Type B pancreatic cell (in vitro differentiated cells): ENCODE results near the gene KCNB1. TPM values are rescaled to one million over a fixed set of nuclear protein-coding genes. Genes with fewer than 3 reads are reported as not detected.

ENCODE experiments used
- DNase-seq: peaks from one replicate; pipeline ENCODE4 v3.0.0; 2021; ENCODE audit warnings: mixed read lengths; ENCODE audit not compliant: unreplicated experiment; ENCODE audit errors: extremely low spot score
- H3K27ac Mint-ChIP-seq: 2 replicates; pipeline ENCODE4 v1.8.0; 2021; ENCODE audit warnings: mild to moderate bottlenecking, mixed read lengths
- H3K27me3 Mint-ChIP-seq: 2 replicates; pipeline ENCODE4 v1.8.0; 2021; ENCODE audit warnings: mixed read lengths
- H3K36me3 Mint-ChIP-seq: 2 replicates; pipeline ENCODE4 v1.8.0; 2021; ENCODE audit warnings: mixed read lengths
- H3K4me1 Mint-ChIP-seq: one replicate; pipeline ENCODE4 v1.8.0; 2021; ENCODE audit warnings: mixed read lengths; ENCODE audit not compliant: unreplicated experiment
- H3K4me3 Mint-ChIP-seq: 2 replicates; pipeline ENCODE4 v1.8.0; 2021; ENCODE audit warnings: mild to moderate bottlenecking, mixed read lengths
- H3K9me3 Mint-ChIP-seq: 2 replicates; pipeline ENCODE4 v1.8.0; 2021; ENCODE audit warnings: mixed read lengths
- total RNA-seq: library from RNA; stranded (reverse); gene quantifications from 2 replicates; pipeline ENCODE4 v1.2.1, GENCODE V29; 2021; ENCODE audit warnings: low replicate concordance
- TF ChIP-seq, protein P1 (sequence below): fragments of 200-600 bp; sonication (generic); conservative IDR thresholded peaks from 2 replicates; pipeline ENCODE4 v1.5.0; 2021; ENCODE audit warnings: antibody characterized with exemption, mild to moderate bottlenecking

KCNB1 gene
- total RNA-seq, 1 donor from 2014 or later = 1.2 TPM

DNA sequence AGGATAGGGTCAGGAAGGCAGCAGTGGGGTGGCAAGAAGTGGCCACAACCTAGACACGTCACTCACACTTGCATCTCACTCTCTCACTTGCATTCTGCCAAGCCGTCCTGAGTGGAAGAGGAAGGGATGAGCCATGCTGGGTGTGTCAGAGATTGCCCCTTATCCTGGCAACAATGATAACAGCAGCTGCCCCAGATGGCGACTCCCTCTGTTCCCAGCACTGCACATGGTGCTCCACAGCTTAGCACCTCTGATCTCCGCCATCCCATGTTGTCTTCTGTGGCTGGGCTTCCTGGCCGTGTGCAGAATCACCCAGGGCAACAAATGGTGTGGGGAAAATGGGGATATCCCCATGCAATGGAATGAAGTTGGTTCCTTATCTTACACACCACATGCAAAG, 11.1 kb downstream of the KCNB1 start:
- H3K9me3 Mint-ChIP-seq = no peaks in the 10 kb centered on the region
- no peak overlapping the region for H3K4me3 Mint-ChIP-seq
- peaks cover 37% of the 10 kb centered on the region for H3K27me3 Mint-ChIP-seq
- no peaks in the 10 kb centered on the region for H3K4me1 Mint-ChIP-seq
- TF ChIP-seq, protein P1, sequence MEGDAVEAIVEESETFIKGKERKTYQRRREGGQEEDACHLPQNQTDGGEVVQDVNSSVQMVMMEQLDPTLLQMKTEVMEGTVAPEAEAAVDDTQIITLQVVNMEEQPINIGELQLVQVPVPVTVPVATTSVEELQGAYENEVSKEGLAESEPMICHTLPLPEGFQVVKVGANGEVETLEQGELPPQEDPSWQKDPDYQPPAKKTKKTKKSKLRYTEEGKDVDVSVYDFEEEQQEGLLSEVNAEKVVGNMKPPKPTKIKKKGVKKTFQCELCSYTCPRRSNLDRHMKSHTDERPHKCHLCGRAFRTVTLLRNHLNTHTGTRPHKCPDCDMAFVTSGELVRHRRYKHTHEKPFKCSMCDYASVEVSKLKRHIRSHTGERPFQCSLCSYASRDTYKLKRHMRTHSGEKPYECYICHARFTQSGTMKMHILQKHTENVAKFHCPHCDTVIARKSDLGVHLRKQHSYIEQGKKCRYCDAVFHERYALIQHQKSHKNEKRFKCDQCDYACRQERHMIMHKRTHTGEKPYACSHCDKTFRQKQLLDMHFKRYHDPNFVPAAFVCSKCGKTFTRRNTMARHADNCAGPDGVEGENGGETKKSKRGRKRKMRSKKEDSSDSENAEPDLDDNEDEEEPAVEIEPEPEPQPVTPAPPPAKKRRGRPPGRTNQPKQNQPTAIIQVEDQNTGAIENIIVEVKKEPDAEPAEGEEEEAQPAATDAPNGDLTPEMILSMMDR = no peak
- no peak overlapping the region for H3K27ac Mint-ChIP-seq
- no peak for DNase-seq
- no peaks in the 10 kb centered on the region for H3K36me3 Mint-ChIP-seq

DNA sequence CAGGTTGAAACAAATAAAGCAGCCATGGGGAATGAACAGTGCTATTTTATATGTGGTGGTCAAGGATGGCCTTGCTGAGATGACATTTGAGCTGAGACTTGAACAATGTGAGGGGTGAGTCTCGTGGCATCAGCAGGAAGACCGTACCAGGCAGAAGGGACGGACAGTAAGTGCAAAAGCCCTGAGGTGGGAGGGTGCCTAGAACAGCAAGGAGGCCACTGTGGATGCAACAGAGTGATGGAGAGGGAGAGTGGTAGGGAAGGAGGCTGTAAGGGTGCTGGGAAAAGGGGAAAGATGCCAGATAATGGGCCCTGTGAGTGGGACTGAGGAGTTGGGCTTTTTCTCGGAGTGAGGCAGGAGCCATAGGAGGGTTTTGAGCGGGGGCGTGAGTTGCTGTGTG, 11.5 kb downstream of the KCNB1 start:
- no peak overlapping the region for H3K4me3 Mint-ChIP-seq
- DNase-seq = no peak
- no peak overlapping the region for H3K27ac Mint-ChIP-seq
- no peaks in the 10 kb centered on the region for H3K4me1 Mint-ChIP-seq
- H3K9me3 Mint-ChIP-seq = no peaks in the 10 kb centered on the region
- H3K36me3 Mint-ChIP-seq = no peaks in the 10 kb centered on the region
- peaks cover 37% of the 10 kb centered on the region for H3K27me3 Mint-ChIP-seq
- TF ChIP-seq, protein P1 = no peak

DNA sequence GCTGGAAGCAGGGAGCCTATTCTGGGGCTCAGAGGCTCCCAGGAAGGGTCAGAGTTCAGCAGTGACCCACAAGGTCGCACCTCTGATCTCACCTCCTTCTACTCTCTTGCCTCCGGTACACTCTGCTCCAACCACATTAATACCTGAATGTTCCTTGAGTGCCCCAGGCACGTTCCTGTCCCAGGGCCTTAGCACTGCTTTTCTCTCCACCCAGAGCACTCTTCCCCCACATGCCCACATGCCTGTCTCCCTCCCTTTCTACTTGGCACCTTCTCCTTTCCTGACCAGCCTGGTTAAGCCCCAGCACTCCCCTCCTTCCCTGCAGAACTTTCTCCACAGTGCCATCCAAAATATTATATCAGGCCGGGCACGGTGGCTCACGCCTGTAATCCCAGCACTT, 13.4 kb downstream of the KCNB1 start:
- no peak overlapping the region for H3K27ac Mint-ChIP-seq
- H3K4me3 Mint-ChIP-seq = no peak overlapping the region
- TF ChIP-seq, protein P1 = no peak
- H3K27me3 Mint-ChIP-seq = peaks cover 32% of the 10 kb centered on the region
- no peaks in the 10 kb centered on the region for H3K36me3 Mint-ChIP-seq
- DNase-seq = no peak
- no peaks in the 10 kb centered on the region for H3K4me1 Mint-ChIP-seq
- H3K9me3 Mint-ChIP-seq = no peaks in the 10 kb centered on the region

DNA sequence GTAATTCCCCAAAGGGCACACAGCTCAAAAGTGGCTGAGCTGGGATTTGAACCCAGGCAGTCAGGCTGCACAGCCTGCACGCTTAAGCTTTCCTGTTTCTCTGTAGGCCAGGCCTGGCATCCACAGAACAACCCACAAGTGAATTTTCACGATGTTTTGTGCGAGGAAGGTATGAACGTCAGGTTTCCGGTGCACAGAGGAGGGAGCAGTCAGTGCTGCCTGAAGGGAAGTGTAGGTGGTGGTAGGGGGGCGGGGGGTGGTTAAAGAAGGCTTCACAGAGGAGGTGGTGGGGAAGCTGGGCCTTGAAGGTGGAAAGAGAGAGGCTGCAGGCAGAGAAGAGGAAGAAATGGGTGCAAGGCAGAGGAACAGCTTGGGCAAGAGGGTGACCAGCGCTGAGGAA, 14.1 kb downstream of the KCNB1 start:
- H3K27ac Mint-ChIP-seq = no peak overlapping the region
- no peak overlapping the region for H3K4me3 Mint-ChIP-seq
- H3K36me3 Mint-ChIP-seq = no peaks in the 10 kb centered on the region
- no peaks in the 10 kb centered on the region for H3K9me3 Mint-ChIP-seq
- no peaks in the 10 kb centered on the region for H3K4me1 Mint-ChIP-seq
- DNase-seq = no peak
- TF ChIP-seq, protein P1 = no peak
- H3K27me3 Mint-ChIP-seq = peaks cover 31% of the 10 kb centered on the region

DNA sequence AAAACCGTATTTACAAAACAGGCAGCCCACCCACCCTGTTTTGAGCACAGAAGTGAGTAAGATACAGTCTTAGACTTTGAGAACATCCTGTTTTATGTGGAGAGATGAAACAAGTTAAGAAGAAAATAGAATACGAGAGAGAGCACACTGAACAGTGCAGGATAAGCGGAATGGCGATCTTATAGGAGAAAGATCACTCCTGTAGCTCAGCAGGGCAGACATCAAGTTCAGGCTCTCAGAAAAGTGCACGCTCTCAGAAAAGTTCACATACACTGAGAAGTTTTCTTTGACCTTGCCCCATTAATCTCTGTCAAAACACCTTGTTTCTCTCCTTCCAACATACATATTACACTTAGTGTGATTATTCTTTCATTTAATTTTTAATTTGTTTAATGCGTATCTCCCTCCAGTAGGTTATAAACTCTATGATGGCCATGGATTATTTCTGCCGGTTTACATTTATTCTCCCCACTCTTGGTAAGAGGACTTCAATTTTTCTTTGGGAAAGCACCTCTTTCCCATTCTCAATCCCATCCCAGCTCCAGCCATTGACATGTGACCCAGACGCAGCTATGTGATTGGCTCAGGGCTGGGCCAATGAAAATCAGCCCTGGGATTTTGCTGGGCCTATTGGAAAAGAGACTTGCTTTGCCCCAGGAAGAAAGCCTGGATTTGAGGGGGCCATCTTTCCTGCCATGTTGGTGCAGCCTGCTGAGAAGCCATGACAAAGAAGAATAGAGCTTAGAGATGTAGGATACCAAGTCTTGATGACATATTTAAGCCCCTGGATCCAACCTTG, 16.2 kb downstream of the KCNB1 start:
- Mint-ChIP-seq H3K27ac (no peak overlapping the region), H3K4me3 (no peak overlapping the region), H3K27me3 (peaks cover 35% of the 10 kb centered on the region)

More for the DNA sequence above, 16.2 kb downstream of the KCNB1 start:
- Mint-ChIP-seq H3K4me1 (no peaks in the 10 kb centered on the region), H3K36me3 (no peaks in the 10 kb centered on the region), H3K9me3 (no peaks in the 10 kb centered on the region)
- DNase-seq = no peak
- TF ChIP-seq, protein P1 = no peak
